ENCODE data around the gene TMEM92.

DNA sequence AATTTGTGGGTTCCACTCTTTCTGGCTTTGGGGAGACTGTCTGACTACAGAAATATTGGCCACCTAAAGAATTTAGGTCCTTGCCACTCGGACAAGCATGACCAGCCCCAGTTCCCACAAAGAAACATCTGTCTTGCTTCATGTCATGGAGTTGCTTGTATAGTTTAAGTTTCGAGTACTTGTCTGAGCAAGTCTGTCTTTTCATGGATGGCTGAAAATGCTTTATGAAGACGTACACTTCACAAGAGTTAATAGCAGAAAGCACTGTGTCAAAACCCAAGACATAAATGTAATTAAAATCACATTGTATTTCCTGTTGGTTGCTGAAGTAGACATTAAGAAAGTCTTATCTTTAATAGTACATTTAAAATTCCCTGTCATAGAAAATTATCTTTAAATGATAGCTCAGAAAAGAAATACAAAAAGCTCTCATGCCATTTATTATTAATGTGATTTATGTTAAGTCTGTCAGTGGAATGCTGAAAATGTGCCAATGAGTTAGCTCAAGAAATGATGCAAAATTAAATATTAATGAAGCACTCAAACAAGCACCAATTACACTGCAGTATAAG, 41.8 kb downstream of the TMEM92 start:
- no peak for TF ChIP-seq POLR2A (IDR thresholded peaks at IDR 0.05)
- TF ChIP-seq, protein P1, sequence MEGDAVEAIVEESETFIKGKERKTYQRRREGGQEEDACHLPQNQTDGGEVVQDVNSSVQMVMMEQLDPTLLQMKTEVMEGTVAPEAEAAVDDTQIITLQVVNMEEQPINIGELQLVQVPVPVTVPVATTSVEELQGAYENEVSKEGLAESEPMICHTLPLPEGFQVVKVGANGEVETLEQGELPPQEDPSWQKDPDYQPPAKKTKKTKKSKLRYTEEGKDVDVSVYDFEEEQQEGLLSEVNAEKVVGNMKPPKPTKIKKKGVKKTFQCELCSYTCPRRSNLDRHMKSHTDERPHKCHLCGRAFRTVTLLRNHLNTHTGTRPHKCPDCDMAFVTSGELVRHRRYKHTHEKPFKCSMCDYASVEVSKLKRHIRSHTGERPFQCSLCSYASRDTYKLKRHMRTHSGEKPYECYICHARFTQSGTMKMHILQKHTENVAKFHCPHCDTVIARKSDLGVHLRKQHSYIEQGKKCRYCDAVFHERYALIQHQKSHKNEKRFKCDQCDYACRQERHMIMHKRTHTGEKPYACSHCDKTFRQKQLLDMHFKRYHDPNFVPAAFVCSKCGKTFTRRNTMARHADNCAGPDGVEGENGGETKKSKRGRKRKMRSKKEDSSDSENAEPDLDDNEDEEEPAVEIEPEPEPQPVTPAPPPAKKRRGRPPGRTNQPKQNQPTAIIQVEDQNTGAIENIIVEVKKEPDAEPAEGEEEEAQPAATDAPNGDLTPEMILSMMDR (IDR thresholded peaks at IDR 0.05), result no peak
